ENCODE data around the gene PITRM1.
A peak's percentile ranks its signal among the peaks of the same experiment; 100 is the strongest.

The PITRM1 gene

DNA sequence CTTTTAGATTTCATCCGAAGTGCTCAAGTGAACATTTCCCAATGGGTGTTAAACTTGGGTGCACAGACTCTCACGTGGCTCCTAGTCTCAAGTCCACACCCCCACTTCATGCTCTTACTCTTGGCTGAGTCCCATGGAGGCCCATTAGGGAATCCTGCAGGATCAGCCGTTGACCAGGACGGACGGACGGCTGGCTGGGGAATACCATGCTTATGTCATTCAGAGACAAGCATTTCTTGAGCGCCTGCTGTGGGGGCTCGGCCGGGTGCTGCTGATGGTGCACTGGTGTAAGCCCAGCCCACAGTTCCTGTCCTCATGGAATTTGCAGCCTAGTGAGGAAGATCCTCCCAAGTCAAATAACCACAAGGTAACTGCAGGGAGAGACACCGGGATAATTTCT, 44.7 kb downstream of the PITRM1 start:
- H3K4me3 Mint-ChIP-seq = no peak overlapping the region
- H3K4me1 Mint-ChIP-seq = no peaks in the 10 kb centered on the region
- ATAC-seq (no peak), DNase-seq (ENCODE audit: low spot score in 2 of 2) (no peak)
- H3K9me3 Mint-ChIP-seq = no peaks in the 10 kb centered on the region
- peaks cover 100% of the 10 kb centered on the region for H3K36me3 Mint-ChIP-seq
- H3K27ac Mint-ChIP-seq = peak overlapping the region; percentile 87

DNA sequence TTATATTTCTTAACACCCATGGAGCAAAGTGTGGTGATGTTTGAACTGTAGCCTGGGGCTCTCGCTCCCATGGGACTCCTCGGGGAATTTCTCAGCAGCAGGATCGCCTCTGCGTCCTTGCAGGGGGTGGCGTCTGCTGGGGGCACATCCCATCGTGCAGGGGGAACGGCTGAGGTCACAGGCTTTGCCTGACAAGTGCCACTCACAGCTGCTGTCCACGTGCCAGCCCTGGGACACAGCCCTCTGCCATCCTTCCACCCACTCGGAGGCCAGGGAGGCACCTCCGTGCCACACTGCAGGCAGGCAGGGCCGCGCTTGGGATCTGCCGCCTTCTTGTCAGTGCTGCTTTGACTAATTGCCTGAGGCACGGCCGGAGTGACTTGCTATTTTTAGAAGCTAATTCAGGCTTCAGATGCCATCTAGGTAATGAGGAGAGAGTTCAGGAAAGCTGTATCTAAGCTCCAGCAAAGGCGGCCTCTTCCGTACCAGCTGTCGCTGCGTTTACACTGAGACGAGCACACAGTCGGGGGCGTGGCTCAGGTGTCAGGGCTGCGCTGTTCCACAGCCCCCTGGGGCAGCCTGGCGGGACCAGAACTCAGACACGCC, 45.7 kb downstream of the PITRM1 start:
- no peak overlapping the region for H3K4me3 Mint-ChIP-seq
- H3K4me1 Mint-ChIP-seq = no peaks in the 10 kb centered on the region
- DNase-seq (ENCODE audit: low spot score in 2 of 2) (no peak), ATAC-seq (no peak)
- no peaks in the 10 kb centered on the region for H3K9me3 Mint-ChIP-seq
- peak overlapping the region; percentile 71 for H3K27ac Mint-ChIP-seq
- peaks cover 100% of the 10 kb centered on the region for H3K36me3 Mint-ChIP-seq

GRCh38 chr10:3126249-3126648, 46.3 kb downstream of the PITRM1 start:
- Mint-ChIP-seq H3K4me3 (no peak overlapping the region), H3K27ac (peak overlapping the region; percentile 71), H3K36me3 (peaks cover 100% of the 10 kb centered on the region), H3K4me1 (no peaks in the 10 kb centered on the region), H3K9me3 (no peaks in the 10 kb centered on the region)
- ATAC-seq (no peak), DNase-seq (ENCODE audit: low spot score in 2 of 2) (no peak)

- H3K27ac Mint-ChIP-seq = peak overlapping the region; percentile 84
- ATAC-seq (no peak), DNase-seq (ENCODE audit: low spot score in 2 of 2) (no peak)
- no peaks in the 10 kb centered on the region for H3K4me1 Mint-ChIP-seq
- peaks cover 100% of the 10 kb centered on the region for H3K36me3 Mint-ChIP-seq
- no peaks in the 10 kb centered on the region for H3K9me3 Mint-ChIP-seq
- H3K4me3 Mint-ChIP-seq = no peak overlapping the region
Measured at GRCh38 chr10:3125527-3126170, 46.9 kb downstream of the PITRM1 start.

GRCh38 chr10:3124412-3125175, 48.0 kb downstream of the PITRM1 start:
- Mint-ChIP-seq H3K4me1 (no peaks in the 10 kb centered on the region), H3K9me3 (no peaks in the 10 kb centered on the region), H3K4me3 (no peak overlapping the region), H3K27ac (peak overlapping the region; percentile 84), H3K36me3 (peaks cover 100% of the 10 kb centered on the region)
- no peak for ATAC-seq
- DNase-seq (ENCODE audit: low spot score in 2 of 2) = no peak

DNA sequence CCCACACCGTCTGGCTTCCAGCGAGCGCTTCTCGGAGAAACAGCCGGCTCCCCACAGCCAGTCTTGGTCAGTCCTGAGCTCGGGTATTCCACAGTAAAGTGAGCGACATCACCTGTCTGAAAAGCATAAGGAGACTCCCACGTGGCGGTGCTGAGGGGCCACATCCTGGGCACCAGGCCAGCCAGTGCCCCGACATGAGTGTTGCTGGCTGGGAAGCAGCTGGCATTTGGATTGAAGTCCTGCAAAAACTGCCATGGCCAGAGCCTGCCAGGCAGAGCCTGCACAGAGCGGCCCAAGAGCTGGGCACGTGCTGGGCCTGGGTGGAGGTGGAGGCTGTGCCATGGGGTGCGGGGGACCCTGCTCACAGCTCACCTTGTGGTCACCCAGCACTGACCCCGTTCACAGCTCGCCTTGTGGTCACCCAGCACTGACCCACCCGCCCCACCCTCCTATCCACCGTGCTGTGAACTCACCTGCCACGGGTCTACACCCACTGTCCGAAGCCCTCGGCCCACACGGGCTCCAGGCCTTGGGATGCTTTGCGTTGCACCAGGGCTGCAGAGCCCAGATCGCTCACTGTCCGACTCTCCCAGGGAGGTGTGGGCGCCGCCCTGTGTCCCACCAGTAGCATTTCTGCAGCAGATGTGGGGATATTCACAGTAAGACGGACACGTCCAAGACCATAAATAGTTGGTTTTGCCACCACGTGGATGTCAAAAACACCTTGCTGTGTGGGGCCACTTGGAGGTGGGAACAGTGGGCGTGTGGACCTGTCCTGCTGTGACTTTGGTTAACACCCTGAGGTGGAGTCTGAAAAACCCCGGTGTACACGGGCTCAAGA, 48.8 kb downstream of the PITRM1 start:
- no peak overlapping the region for H3K4me3 Mint-ChIP-seq
- ATAC-seq (no peak), DNase-seq (ENCODE audit: low spot score in 2 of 2) (no peak)
- H3K27ac Mint-ChIP-seq = peak overlapping the region; percentile 6
- H3K36me3 Mint-ChIP-seq = peaks cover 100% of the 10 kb centered on the region
- H3K9me3 Mint-ChIP-seq = no peaks in the 10 kb centered on the region
- no peaks in the 10 kb centered on the region for H3K4me1 Mint-ChIP-seq

- Mint-ChIP-seq H3K9me3 (no peaks in the 10 kb centered on the region), H3K27ac (no peak overlapping the region), H3K4me1 (no peaks in the 10 kb centered on the region), H3K4me3 (no peak overlapping the region), H3K36me3 (peaks cover 100% of the 10 kb centered on the region)
- no peak for DNase-seq (ENCODE audit: low spot score in 2 of 2)
- ATAC-seq = no peak
Measured at GRCh38 chr10:3122486-3123205, 49.9 kb downstream of the PITRM1 start.

DNA sequence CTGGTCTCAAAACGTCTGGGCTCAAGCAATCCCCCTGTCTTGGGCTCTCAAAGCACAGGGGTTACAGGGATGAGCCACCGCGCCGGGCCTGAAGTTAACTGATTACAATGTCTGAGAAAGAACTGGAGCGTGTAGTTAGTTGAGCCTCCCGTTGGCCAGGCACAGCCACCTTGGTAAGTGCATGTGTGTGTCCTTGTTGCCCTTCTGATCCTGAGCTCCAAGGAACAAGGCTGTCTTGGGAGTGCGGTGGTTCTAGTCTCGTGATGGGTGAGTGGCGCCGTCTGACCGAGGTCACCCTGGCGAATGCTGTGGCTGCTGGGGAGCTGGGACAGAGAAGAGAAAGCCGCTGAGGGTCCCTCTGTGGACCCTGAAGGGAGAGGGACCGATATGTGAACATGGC, 50.5 kb downstream of the PITRM1 start:
- DNase-seq (ENCODE audit: low spot score in 2 of 2) = no peak
- Mint-ChIP-seq H3K27ac (no peak overlapping the region), H3K4me3 (no peak overlapping the region), H3K4me1 (no peaks in the 10 kb centered on the region), H3K36me3 (peaks cover 100% of the 10 kb centered on the region), H3K9me3 (no peaks in the 10 kb centered on the region)
- ATAC-seq = no peak

DNA sequence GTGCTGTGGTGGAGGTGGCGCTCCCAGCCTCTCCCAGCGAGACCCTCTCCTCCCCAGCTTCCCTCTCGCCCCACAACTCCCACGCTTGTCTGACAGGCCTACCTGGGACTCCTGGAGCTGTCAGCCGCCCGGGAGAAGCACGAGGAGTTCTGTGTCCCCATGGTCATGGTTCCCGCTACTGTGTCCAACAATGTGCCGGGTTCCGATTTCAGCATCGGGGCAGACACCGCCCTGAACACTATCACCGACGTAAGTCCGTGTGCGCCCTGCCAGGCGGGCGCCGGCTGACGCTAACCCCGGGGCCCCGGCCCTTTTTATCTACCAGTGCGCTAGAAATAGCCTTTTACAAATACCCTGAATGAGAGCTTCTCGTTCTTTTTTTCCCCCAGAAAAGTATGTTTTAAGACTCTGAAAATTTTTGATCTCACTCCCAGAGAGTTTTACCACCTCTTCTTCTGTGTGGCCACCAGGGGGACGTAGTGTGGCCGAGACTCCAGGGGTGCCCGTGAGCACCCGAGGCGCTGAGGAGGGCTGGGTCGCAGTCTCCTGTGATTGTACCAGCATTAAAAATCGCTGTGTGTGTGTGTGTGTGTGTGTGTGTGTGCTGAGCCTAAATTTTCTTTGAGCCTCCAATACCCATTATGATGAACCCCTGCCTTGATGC, 52.7 kb downstream of the PITRM1 start:
- peaks cover 100% of the 10 kb centered on the region for H3K36me3 Mint-ChIP-seq
- no peaks in the 10 kb centered on the region for H3K9me3 Mint-ChIP-seq
- no peak overlapping the region for H3K27ac Mint-ChIP-seq
- DNase-seq (ENCODE audit: low spot score in 2 of 2) (no peak), ATAC-seq (peak; percentile 34)
- peaks cover 4% of the 10 kb centered on the region for H3K4me1 Mint-ChIP-seq
- H3K4me3 Mint-ChIP-seq = no peak overlapping the region

DNA sequence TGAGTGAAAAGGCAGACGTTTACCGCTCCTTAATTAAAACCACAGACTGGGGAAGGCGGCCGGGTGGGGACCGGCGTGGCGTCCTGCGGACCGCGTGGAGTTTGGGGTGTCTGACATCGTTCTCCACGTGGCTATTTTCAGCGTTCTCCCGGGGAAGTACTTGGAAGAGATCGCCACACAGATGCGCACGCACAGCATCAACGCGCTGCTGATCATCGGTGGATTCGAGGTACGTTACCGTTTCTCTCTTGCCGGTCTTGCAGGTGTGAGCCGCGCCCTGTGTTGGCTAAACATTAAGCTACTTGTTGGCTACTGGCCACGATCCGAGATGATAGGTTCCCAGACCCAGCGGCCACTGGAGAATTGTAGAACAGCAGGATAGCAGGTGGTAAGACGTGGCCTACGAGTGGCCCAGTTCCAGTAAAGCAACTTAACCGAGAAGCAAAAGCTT, 53.9 kb downstream of the PITRM1 start:
- Mint-ChIP-seq H3K27ac (no peak overlapping the region), H3K4me1 (peaks cover 10% of the 10 kb centered on the region), H3K9me3 (no peaks in the 10 kb centered on the region), H3K4me3 (no peak overlapping the region), H3K36me3 (peaks cover 100% of the 10 kb centered on the region)
- ATAC-seq (no peak), DNase-seq (ENCODE audit: low spot score in 2 of 2) (no peak)

GRCh38 chr10:3117486-3117885, 55.1 kb downstream of the PITRM1 start:
- H3K36me3 Mint-ChIP-seq = peaks cover 100% of the 10 kb centered on the region

DNA sequence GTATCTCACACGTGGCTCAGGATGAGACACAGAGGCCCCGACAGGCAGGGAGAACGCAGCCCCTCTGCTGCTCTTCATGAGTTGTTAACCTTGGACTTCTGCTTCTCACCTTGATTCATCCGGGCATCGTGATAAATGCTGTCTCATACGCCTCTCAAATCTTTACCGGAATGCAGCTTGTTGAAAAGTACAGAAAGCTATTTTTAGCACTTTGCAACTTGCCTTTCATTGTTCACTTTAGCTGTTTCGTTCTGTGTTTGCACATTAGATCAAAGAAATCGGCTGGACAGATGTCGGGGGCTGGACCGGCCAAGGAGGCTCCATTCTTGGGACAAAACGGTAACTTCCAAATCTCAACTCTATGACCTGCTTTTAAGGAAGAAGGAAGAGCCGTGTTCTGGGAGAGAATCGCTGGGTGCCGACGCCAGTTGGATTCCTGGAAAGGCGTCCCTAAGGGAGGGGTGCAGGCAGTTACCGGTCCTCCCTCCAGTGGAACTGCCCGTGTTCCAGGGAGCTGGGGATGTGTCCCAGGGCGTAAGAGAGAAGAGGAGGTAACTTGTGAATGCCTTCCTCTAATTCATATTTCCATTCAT, 56.0 kb downstream of the PITRM1 start:
- Mint-ChIP-seq H3K9me3 (no peaks in the 10 kb centered on the region), H3K4me1 (peaks cover 10% of the 10 kb centered on the region), H3K27ac (peak overlapping the region; percentile 34), H3K36me3 (peaks cover 100% of the 10 kb centered on the region), H3K4me3 (no peak overlapping the region)
- ATAC-seq = no peak
- no peak for DNase-seq (ENCODE audit: low spot score in 2 of 2)

More at GRCh38 chr10:3117486-3117885, 55.1 kb downstream of the PITRM1 start:
- H3K4me1 Mint-ChIP-seq = peaks cover 10% of the 10 kb centered on the region
- H3K9me3 Mint-ChIP-seq = no peaks in the 10 kb centered on the region
- ATAC-seq (no peak), DNase-seq (ENCODE audit: low spot score in 2 of 2) (no peak)
- peak overlapping the region; percentile 3 for H3K27ac Mint-ChIP-seq
- no peak overlapping the region for H3K4me3 Mint-ChIP-seq

DNA sequence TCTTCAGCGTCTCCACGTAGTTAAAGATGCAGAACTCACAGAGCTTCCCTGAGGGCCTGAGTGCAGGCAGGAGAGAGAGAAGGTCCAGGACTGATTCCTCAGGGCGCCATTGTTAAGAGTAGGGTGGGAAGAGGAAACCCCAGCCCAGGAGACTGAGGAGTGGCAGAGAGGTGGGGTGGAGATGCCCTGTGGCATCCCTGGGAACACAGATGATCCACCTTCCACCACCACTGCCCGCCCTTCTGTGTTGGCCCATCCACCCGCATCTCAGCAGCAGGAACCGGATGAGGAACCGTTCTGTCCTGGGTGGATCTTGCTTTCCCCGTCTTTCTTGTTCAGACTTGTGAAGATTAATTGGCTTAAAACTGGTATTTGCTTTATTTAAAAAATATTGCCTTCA, 56.9 kb downstream of the PITRM1 start:
- Mint-ChIP-seq H3K4me1 (peaks cover 16% of the 10 kb centered on the region), H3K27ac (peak overlapping the region; percentile 75), H3K36me3 (peaks cover 100% of the 10 kb centered on the region), H3K9me3 (no peaks in the 10 kb centered on the region), H3K4me3 (no peak overlapping the region)
- no peak for ATAC-seq
- DNase-seq (ENCODE audit: low spot score in 2 of 2) = no peak

DNA sequence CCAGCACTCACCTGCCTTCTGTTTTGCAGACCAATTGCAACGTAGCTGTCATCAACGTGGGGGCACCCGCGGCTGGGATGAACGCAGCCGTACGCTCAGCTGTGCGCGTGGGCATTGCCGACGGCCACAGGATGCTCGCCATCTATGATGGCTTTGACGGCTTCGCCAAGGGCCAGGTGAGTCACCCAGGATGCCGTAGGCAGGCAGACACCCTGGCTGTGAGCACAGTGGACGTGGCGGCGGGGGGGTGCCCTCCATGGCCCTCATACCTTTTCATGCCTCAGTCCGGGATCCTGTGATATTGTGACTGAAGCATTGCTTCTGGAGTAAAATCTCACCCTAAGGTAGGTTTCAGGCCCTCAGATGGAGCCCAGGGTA, 59.2 kb downstream of the PITRM1 start:
- peaks cover 24% of the 10 kb centered on the region for H3K4me1 Mint-ChIP-seq
- ATAC-seq = no peak
- no peak for DNase-seq (ENCODE audit: low spot score in 2 of 2)
- H3K4me3 Mint-ChIP-seq = no peak overlapping the region
- no peak overlapping the region for H3K27ac Mint-ChIP-seq
- peaks cover 100% of the 10 kb centered on the region for H3K36me3 Mint-ChIP-seq
- H3K9me3 Mint-ChIP-seq = no peaks in the 10 kb centered on the region

All from stimulated activated effector memory CD8-positive, alpha-beta T cell treated with anti-CD3 and anti-CD28 coated beads, Interleukin-12 subunit alpha, Interleukin-12 subunit beta, amount 100 ng/mL, for 72 hours (primary cell).